Measurements from ENCODE around the gene SCFD2.
"Not testable (repeated sequence)": the region's sequence is repeated elsewhere in the genome, so short reads cannot be mapped to it uniquely, and the experiment has no call there.

SCFD2 gene

GRCh38 chr4:53189011-53189410 lies 176.8 kb downstream of the SCFD2 start:
- no peak for DNase-seq (ENCODE audit: low read depth)

DNA sequence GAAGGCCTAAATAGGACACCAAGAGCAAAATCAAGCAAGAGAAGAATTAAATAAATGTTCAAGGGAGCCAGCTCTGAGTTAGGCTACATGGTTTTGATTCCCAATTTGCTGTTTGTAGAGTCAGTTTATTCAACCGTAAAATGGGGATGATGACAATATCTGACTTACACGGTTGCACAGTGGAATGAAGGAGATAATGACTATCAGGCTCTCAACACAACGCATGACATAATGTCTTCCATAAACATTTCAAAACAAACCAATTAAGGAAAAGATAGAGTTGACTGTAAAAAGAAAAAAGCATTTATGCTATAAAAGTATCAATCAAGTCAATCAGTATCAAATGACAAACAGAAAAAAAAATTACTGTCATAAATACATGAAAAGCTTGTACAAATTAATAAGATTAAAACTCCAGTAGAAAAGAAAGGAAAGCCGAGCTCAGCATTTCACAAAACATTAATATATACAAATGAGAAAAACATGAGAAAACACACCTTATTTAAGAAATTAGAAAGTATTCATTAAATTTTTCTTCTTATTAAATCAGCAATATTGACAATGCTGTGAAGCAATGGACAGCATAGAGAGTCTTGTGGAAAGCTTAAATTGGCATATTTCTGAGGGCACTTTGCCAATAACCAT lies 179.0 kb downstream of the SCFD2 start:
- no peak for DNase-seq (ENCODE audit: low read depth)

DNA sequence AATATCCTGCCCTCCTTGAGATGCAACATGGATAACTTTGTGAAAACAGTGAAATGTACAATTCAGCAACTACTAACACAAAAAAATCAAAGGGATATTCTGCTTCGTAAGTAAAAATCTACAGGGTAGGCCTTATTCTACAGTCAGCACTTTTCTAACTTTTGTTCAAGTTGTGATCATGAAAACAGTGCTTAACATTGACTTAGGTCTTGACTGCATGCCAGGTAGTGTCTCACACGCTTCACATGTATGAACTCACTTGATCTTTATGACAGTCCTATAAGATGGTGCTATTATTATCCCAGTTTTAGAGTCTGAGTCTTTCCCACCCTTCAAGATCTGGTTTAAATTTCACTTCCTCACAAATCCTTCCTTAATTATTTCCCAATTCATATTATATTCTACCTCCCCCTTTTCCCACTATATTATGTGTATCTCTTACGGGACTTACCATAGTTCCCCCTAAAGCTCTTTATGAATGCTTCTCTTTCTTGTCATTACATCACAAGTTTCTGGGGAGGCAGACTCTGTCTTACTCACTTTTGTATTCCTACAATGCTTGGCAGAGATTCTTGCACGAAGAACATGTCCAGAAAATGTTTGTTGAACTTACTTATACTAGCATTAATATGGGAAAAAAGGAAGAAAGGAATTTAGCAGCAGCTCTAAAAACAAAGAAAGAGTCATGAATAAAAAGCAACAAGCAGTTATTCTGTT lies 179.8 kb downstream of the SCFD2 start:
- DNase-seq (ENCODE audit: low read depth): no peak

GRCh38 chr4:53183754-53184153 lies 182.1 kb downstream of the SCFD2 start:
- no peak for DNase-seq (ENCODE audit: low read depth)

DNA sequence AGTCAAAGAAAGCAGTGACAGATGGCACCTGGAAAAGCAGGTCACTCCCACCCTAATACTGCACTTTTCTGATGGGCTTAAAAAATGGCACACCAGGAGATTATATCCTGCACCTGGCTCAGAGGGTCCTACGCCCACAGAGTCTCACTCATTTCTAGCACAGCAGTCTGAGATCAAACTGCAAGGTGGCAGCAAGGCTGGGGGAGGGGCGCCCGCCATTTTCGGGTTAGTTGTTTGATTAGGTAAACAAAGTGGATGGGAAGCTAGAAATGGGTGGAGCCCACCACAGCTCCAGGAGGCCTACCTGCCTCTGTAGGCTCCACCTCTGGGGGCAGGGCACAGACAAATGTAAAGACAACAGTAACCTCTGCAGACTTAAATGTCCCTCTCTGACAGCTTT lies 188.1 kb downstream of the SCFD2 start:
- not testable (repeated sequence) for DNase-seq (ENCODE audit: low read depth)

- DNase-seq (ENCODE audit: low read depth): no peak
These were observed 190.2 kb downstream of the SCFD2 start for GRCh38 chr4:53175640-53176039.

- no peak for DNase-seq (ENCODE audit: low read depth)
These were observed 191.0 kb downstream of the SCFD2 start for GRCh38 chr4:53174823-53175222.

DNA sequence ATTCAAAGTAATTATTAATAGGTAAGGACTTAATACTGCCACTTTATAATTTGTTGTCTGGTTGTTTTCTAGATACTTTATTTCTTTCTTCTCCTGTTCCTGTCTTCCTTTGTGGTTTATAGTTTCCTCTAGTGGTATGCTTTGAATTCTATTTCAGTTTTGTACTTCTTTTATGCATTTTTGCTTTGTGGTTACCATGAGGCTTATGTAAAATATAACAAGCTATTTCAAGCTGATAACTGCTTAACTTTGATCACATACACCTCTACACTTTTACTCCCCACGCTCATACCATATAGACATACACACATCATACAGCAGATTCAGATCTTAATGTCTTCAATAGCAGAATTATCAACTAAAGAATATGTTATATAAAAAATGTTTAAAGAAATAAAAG lies 192.3 kb downstream of the SCFD2 start:
- DNase-seq (ENCODE audit: low read depth): no peak

DNA sequence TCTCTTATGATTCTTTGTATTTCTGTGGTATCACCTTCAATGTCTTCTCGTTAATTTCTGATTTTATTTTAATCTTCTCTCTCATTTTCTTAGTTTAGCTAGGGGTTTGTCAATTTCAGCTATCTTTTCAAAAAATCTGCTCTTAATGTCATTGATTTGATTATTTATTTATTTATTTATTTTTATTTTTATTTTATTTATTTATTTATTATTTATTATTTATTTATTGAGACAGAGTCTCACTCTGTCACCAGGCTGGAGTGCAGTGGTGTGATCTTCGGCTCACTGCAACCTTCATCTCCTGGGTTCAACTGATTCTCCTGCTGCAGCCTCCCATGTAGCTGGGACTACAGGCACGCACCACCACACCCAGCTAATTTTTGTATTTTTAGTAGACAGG lies 194.1 kb downstream of the SCFD2 start:
- no peak for DNase-seq (ENCODE audit: low read depth)

DNA sequence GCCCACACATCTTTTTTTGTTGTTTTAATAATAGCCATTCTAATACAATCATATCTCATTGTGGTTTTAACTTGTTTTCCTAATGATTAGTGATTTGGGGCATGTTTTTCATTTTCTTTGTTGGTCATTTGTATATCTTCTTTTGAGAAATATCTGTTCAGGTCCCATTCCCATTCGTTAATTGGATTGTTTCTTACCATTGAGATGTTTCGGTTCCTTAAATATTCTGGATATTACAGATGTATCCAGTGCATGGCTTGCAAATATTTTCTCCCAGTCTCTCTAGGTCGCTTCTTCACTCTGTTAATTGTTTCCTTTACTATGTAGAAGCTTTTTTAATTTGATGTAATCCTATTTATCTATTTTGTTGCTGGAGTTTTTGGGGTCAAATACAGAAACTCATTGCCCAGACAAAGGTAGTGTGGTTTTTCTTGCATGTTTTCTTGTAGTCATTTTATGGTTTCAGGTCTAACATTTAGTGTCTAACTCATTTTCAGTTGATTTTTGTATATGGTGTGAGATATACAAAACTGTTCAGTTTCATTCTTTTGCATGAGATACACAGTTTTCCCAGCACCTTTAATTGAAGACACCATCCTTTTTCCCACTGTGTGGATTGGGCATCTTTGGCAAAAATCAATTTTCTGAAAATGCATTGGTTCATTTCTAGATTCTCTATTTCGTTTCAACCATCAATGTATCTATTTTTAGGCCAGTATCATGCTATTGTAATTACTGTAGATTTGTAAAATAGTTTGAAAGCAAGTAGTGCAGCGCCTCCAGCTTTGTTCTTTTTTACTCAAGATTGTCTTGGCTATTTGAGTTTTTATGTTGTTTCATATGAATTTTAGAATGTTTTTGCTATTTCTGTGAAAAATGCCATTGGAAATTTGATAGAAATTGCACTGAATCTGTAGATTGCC lies 195.9 kb downstream of the SCFD2 start:
- DNase-seq (ENCODE audit: low read depth): no peak

DNA sequence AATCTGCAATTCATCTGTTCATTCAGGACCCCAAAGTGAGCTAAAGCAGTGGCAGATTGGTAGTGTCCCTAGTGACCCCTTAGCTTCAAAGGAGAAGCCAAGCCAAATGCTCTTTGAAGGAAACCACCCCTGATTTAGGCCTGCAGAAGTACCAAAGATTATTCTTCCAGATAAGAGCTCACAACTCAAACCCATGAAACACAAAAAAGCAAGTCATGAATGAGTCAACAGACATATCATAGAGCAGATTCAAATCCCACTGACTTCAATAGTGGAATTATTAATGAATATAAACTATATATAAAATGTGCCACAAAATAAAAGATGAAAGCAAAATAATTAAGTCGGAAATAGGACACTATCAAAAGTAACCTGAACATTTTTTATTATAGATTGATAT lies 197.6 kb downstream of the SCFD2 start:
- no peak for DNase-seq (ENCODE audit: low read depth)

DNA sequence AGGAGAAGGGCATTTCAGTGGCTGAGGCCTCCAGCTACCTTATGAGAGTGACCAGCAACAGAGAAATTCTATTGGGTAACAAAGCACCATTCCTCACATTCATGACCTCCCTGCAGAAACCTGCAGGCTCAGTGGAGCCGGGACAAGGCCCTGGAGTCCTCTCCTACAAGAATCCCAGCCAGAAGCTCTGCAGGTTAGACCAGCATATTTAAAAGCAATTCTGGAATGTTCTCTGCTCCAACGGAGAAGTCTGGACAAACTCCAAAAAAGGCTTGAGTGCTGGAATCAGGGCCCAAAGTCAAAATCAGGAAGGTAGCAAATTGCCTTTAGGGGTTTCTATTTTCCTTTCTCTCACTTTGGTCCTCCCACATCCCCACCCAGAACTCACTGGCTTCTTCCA lies 202.9 kb downstream of the SCFD2 start:
- DNase-seq (ENCODE audit: low read depth): no peak

- DNase-seq (ENCODE audit: low read depth): no peak
These were observed 204.0 kb downstream of the SCFD2 start for GRCh38 chr4:53161787-53162433.

GRCh38 chr4:53161051-53161786 lies 204.6 kb downstream of the SCFD2 start:
- no peak for DNase-seq (ENCODE audit: low read depth)

DNA sequence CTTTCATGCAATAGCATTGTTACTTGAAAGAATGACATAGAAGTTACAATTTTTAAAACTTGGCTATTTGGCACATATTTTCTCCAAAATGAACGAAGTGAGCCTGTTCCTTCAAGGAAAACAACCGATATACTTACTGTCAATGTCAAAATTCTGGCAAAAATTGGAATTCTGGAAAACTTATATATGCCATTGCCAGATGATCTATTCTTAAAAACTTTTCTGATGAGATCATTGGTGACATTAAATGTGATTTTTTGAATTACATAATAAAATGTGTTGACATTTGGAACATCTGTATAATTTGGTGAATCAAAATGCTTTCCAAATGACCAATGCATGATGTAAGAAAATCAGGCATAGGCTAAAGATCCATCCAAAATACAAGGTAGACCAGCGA lies 209.0 kb downstream of the SCFD2 start:
- DNase-seq (ENCODE audit: low read depth): no peak

DNA sequence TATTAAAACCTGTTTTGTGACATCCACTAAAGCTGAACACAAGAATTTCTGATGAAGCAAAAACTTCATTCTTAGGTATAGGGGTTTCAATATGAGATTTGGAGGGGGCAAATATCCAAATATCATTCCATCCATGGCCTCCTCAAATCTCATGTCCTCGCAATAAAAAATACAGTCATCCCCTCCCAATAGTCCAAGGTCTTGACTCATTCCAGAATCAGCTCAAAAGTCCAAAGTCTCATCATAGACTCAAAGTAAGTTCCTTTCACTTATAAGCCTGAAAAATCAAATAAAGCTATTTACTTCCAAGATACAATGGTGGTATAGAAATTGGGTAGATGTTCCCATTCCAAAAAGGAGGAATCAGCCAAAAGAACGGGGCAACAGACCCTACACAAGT lies 213.4 kb downstream of the SCFD2 start:
- DNase-seq (ENCODE audit: low read depth): no peak

DNA sequence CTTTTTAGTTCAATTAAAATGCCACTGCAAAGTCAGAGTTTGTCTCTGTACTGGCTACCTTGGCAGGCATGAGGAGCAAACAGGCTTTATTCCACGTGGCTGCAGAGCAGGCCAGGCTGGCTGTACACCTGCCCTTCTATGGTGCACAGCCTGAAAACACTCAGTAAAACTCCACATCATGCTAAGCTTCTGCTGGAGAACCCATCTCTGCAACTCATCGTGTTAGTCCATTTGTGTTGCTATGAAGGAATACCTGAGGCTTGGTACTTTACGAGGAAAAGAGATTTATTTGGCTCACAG lies 214.4 kb downstream of the SCFD2 start:
- no peak for DNase-seq (ENCODE audit: low read depth)

GRCh38 chr4:53150631-53151488 lies 215.0 kb downstream of the SCFD2 start:
- DNase-seq (ENCODE audit: low read depth): no peak

GRCh38 chr4:53147711-53148110 lies 218.2 kb downstream of the SCFD2 start:
- no peak for DNase-seq (ENCODE audit: low read depth)

DNA sequence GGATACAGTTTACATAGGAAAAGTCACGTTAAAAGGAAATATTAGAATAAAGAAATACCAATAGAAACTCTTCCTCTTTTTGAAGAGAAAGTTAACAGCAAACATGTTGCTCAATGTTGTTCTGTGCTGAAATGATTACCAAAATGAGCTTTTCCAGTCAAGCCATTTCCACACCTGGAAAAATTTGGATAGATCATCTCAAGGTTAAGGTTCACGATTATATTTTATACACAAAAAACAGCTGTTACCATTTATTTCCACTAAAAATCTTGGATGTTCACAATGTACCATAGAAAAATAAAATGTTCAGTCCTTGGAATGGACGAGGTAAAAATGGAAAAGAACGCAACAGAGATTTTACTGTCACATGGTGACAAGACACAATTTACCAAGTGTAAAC lies 218.7 kb downstream of the SCFD2 start:
- no peak for DNase-seq (ENCODE audit: low read depth)

- DNase-seq (ENCODE audit: low read depth): no peak
These were observed 224.6 kb downstream of the SCFD2 start for GRCh38 chr4:53141308-53141707.
